Lower leg skin (tissue), 4 donors: ENCODE data around the gene STARD3. TPM values are rescaled to one million over a fixed set of nuclear protein-coding genes. Genes with fewer than 3 reads are reported as not detected.
"Not testable (repeated sequence)": the region's sequence is repeated elsewhere in the genome, so short reads cannot be mapped to it uniquely, and the experiment has no call there.

Experiments
- DNase-seq, 2 donors: peaks; one replicate each; pipeline ENCODE4 v3.0.0-alpha.2; 2019; ENCODE audit warnings: low spot score in 2 of 2
- H3K4me3 ChIP-seq: fragments of 200-600 bp; sonication (generic); 2 replicates; pipeline ENCODE4 v1.5.1; 2017; ENCODE audit warnings: mild to moderate bottlenecking, low read depth; ENCODE audit not compliant: poor library complexity, severe bottlenecking
- CTCF ChIP-seq, 3 donors: fragments of 450-650 bp; IDR thresholded peaks; one replicate each; pipeline ENCODE4 v1.5.1; 2016; ENCODE audit warnings: antibody characterized with exemption in 3 of 3, mild to moderate bottlenecking in 3 of 3, moderate library complexity in 2 of 3
- POLR2A ChIP-seq, 2 donors: fragments of 450-650 bp; IDR thresholded peaks; one replicate each; pipeline ENCODE4 v1.6.1; 2016 to 2017; ENCODE audit warnings: antibody characterized with exemption in 2 of 2, mild to moderate bottlenecking in 1 of 2, moderate library complexity in 1 of 2
- WGBS, 2 donors: methylation state at CpG; one replicate each; pipeline ENCODE4 v1.1.5; 2018; 5-methylcytosine and 5-hydroxymethylcytosine counted together
- intact Hi-C: fragments of 100-400 bp; cut with DNase I; formaldehyde crosslinking; loops from one replicate; pipeline ENCODE4 v1.15.0; 2023; ENCODE audit warnings: low total_unique reads
- total RNA-seq, 4 donors: library from RNA; depleted of rRNA; stranded (reverse); fragments of >200 nt; gene quantifications; one replicate each; pipeline ENCODE4 v1.1.0, GENCODE V29; 2016

The STARD3 gene
- total RNA-seq, 4 donors from 2014 or later, result 47.7 to 99.7 (median 65.7) TPM

GRCh38 chr17:39688945-39689344, 52.0 kb downstream of the STARD3 start:
- no peak for DNase-seq

DNA sequence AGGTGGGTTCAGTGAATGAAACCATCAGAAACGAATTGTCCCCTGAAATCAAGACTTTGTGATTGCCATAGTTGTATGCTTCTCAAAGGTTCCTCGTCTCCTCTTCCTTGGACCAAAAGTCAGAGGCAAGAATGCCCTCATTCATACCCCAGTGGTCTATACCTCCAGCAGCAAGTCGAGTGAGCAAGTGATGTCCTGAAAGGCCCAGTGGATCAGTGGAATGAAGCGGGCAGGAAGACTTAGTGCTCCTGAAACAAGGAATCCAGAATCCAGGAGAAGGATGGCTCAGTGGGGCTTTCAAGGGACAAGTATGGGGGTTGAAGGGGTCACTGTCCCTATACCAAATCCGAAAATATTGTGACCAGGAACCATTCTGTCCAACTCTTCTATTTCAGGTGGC, 57.6 kb downstream of the STARD3 start:
- no peak for DNase-seq
- intact Hi-C loops, result no loop called here
- H3K4me3 ChIP-seq, result no peak overlapping the region
- 86 to 88% methylated on average over 5 of the region's 5 CpGs for WGBS, 2 donors
- TF ChIP-seq POLR2A (IDR thresholded peaks at IDR 0.05) (no peak), CTCF (IDR thresholded peaks at IDR 0.05) (no peak)

More at GRCh38 chr17:39688945-39689344, 52.0 kb downstream of the STARD3 start:
- intact Hi-C loops, result no loop called here
- no peak for TF ChIP-seq CTCF (IDR thresholded peaks at IDR 0.05)
- TF ChIP-seq POLR2A (IDR thresholded peaks at IDR 0.05), result no peak
- 51 to 53% methylated on average over 3 of the region's 3 CpGs for WGBS, 2 donors
- H3K4me3 ChIP-seq, result no peak overlapping the region

DNA sequence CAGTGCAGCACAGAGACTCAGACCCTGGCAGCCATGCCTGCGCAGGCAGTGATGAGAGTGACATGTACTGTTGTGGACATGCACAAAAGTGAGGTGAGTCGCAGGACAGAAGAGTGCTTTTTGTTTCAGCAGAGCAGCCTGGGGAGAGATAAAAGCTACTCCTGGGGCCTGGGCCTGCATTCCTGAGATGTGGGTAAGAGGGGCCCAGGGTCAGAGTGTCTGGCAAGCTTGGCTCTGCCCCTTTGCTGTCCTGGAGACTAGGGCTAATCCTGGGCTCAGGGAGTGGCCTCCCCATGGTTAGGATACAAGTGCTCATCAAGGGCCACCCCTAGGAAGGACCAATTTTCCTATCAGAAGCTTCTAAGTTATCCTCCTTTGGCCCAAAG, 58.1 kb downstream of the STARD3 start:
- no peak for DNase-seq
- 89 to 92% methylated on average over 2 of the region's 2 CpGs for WGBS, 2 donors
- TF ChIP-seq CTCF (IDR thresholded peaks at IDR 0.05) (no peak), POLR2A (IDR thresholded peaks at IDR 0.05) (no peak)
- intact Hi-C loops, result no loop called here
- H3K4me3 ChIP-seq, result no peak overlapping the region

DNA sequence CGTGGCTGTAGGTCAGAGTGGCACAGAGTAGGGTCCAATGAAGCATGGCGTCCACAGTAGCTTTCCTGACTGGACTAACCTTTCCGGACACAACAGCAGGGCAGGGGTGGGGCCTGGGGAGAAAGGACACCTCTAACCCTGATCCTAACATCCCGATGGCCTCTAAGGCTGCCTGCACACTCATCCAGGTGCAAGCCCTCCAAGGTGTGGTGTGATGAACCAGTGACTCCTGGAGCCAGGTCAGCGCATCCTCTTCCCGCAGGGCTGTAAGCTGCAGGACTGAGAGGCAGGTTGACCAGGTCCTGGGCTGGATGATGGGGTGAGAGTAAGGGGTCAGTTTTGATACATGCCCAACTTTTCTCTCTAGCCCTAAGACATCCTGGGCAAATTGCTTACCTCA, 59.8 kb downstream of the STARD3 start:
- WGBS, 2 donors, result 88 to 94% methylated on average over 6 of the region's 6 CpGs
- no peak for DNase-seq
- TF ChIP-seq POLR2A (IDR thresholded peaks at IDR 0.05) (no peak), CTCF (IDR thresholded peaks at IDR 0.05) (no peak)
- intact Hi-C loops, result no loop called here
- H3K4me3 ChIP-seq, result no peak overlapping the region

- DNase-seq, result no peak
- no peak for TF ChIP-seq POLR2A (IDR thresholded peaks at IDR 0.05)
- TF ChIP-seq CTCF (IDR thresholded peaks at IDR 0.05), result no peak
- 91 to 93% methylated on average over 5 of the region's 5 CpGs for WGBS, 2 donors
- intact Hi-C loops, result no loop called here
- no peak overlapping the region for H3K4me3 ChIP-seq
These were observed 61.0 kb downstream of the STARD3 start for GRCh38 chr17:39697961-39698360.

- DNase-seq, H3K4me3 ChIP-seq, intact Hi-C loops: not testable (repeated sequence)
- 38 to 48% methylated on average over 11 of the region's 11 CpGs for WGBS, 2 donors
These were observed 62.3 kb downstream of the STARD3 start for GRCh38 chr17:39699157-39699817.
